Measurements from ENCODE around the gene NUMB.

NUMB gene

DNA sequence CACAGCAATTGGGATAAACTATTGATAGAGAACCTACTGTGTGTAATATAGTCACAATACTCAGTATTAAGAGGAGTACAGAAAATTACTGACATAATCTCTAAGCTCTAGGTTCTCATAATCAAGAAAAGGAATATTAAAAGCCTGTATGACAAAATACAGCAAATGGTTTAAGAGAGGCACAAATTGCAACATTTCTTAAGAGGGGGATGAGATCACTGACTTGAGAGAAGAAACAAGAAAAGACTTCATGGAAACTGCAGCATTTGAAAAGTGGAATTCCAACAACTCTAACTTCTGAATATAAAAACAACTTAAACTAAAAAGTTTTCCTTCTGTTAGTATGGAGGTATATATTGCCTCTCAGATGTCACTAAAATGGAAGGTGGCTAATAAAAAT lies 89.7 kb downstream of the NUMB start:
- TF ChIP-seq POLR2AphosphoS5 (IDR thresholded peaks at IDR 0.05; ENCODE audit: low read depth, low read length) (no peak), FOXP2 (optimal IDR thresholded peaks at IDR 0.05; ENCODE audit: borderline replicate concordance, extremely low read depth, extremely low read length, insufficient read depth) (no peak)

DNA sequence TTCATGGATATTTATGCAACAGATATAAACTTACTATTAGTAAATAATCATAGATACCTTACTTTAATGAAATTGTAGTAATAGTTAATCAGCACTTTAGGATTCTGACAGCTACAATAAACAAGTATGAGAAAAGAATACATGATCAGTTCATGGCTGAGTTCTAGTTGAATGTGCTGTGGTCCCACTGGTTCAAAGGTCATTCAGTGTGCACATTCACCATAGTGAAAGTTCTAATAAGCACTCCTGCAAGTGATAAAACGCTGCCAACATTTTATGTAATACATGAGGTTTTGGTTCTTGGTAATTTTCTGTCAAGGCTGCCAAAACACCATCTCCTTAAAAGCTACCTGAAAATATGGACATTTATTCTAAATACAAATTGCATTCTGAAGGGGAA lies 92.6 kb downstream of the NUMB start:
- TF ChIP-seq POLR2AphosphoS5 (IDR thresholded peaks at IDR 0.05; ENCODE audit: low read depth, low read length) (no peak), SIN3A (IDR thresholded peaks at IDR 0.05; ENCODE audit: borderline replicate concordance, insufficient read depth, low read length) (no peak)
- TF ChIP-seq, protein P1, sequence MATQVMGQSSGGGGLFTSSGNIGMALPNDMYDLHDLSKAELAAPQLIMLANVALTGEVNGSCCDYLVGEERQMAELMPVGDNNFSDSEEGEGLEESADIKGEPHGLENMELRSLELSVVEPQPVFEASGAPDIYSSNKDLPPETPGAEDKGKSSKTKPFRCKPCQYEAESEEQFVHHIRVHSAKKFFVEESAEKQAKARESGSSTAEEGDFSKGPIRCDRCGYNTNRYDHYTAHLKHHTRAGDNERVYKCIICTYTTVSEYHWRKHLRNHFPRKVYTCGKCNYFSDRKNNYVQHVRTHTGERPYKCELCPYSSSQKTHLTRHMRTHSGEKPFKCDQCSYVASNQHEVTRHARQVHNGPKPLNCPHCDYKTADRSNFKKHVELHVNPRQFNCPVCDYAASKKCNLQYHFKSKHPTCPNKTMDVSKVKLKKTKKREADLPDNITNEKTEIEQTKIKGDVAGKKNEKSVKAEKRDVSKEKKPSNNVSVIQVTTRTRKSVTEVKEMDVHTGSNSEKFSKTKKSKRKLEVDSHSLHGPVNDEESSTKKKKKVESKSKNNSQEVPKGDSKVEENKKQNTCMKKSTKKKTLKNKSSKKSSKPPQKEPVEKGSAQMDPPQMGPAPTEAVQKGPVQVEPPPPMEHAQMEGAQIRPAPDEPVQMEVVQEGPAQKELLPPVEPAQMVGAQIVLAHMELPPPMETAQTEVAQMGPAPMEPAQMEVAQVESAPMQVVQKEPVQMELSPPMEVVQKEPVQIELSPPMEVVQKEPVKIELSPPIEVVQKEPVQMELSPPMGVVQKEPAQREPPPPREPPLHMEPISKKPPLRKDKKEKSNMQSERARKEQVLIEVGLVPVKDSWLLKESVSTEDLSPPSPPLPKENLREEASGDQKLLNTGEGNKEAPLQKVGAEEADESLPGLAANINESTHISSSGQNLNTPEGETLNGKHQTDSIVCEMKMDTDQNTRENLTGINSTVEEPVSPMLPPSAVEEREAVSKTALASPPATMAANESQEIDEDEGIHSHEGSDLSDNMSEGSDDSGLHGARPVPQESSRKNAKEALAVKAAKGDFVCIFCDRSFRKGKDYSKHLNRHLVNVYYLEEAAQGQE (IDR thresholded peaks at IDR 0.05; ENCODE audit: insufficient read depth in 1 of 2, low read depth in 2 of 2, low read length in 2 of 2): no peak

DNA sequence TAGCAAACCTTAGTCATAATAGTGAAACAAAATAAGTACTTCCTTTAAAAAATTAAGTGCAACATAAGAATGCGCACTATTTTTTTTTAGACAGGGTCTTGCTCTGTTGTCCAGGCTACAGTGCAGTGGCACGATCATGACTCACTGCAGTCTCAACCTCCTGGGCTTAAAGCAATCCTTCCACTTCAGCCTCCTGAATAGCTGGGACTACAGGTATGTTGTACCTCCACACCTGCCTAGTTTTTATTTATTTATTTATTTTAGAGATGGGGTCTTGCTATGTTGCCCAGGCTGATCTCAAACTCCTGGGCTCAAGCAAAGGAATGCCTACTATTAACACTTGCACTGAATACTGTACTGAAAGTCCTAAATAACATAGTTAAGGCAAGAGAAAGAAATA lies 93.8 kb downstream of the NUMB start:
- TF ChIP-seq, protein P1 (IDR thresholded peaks at IDR 0.05; ENCODE audit: insufficient read depth in 1 of 2, low read depth in 2 of 2, low read length in 2 of 2): no peak

DNA sequence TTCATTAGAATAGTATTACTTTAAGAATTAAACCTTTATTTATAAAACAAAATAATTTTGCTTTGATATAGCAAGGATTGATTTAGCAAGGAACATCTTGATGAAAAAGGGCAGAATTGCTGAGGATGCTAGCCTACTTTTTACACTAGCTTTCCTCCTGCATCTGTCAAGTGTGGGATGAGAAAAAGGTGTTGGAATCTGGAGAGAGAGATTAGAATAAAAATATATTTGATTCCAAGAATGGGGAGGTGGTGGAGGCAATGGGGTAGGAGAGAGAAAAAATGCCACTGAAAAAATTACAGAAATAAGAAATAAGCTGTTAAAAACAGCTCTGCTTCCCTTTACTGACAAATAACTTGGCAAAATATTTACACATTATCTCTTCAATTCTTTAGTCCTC lies 98.9 kb downstream of the NUMB start:
- TF ChIP-seq SIN3A (IDR thresholded peaks at IDR 0.05; ENCODE audit: borderline replicate concordance, insufficient read depth, low read length): no peak
- no peak for TF ChIP-seq POLR2AphosphoS5 (IDR thresholded peaks at IDR 0.05; ENCODE audit: low read depth, low read length)
- no peak for TF ChIP-seq FOXP2 (optimal IDR thresholded peaks at IDR 0.05; ENCODE audit: borderline replicate concordance, extremely low read depth, extremely low read length, insufficient read depth)
- TF ChIP-seq, protein P1 (IDR thresholded peaks at IDR 0.05; ENCODE audit: insufficient read depth in 1 of 2, low read depth in 2 of 2, low read length in 2 of 2): no peak
- no peak for TF ChIP-seq TAF1 (IDR thresholded peaks at IDR 0.05; ENCODE audit: borderline replicate concordance, insufficient read depth, low read length)

DNA sequence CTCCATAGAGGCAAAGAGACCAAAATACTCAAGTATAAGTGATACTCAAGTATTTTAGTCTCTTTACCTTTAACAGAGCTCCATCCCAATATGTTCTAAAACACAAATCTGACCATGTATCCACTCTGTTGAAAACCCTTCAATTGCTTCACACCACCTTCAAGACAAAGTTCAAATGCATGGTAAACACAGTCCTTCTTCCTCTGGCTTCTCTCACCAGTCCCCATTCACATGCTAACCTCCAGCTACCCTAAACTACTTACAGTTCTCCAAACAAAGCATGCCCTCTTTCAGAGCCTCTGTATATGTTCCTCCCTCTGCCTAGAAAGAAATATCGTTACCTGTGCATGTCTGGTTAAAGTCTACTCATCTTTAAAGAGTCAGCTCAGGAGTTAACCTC lies 100.2 kb downstream of the NUMB start:
- TF ChIP-seq POLR2AphosphoS5 (IDR thresholded peaks at IDR 0.05; ENCODE audit: low read depth, low read length): no peak
- TF ChIP-seq SIN3A (IDR thresholded peaks at IDR 0.05; ENCODE audit: borderline replicate concordance, insufficient read depth, low read length): no peak

DNA sequence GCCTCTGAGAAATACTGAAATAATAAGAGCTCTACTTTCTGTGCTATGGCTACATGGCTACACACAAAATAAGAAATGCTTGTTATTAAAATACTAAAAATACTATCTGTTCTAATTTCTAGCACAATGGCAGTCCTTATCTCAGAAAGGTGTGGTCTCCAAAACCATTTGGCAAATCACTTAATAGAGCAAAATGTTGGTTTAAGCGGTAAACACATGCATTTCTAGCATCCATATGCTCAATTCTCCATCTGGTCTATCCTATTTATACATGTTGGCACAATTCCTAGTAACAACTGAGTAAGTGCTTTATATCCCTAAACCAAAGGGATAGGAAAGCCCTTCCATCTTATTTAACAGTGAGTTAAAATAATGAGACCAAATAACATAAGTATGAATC lies 114.0 kb downstream of the NUMB start:
- TF ChIP-seq SIN3A (IDR thresholded peaks at IDR 0.05; ENCODE audit: borderline replicate concordance, insufficient read depth, low read length) (no peak), POLR2AphosphoS5 (IDR thresholded peaks at IDR 0.05; ENCODE audit: low read depth, low read length) (no peak), FOXP2 (optimal IDR thresholded peaks at IDR 0.05; ENCODE audit: borderline replicate concordance, extremely low read depth, extremely low read length, insufficient read depth) (no peak), TAF1 (IDR thresholded peaks at IDR 0.05; ENCODE audit: borderline replicate concordance, insufficient read depth, low read length) (no peak)
- TF ChIP-seq, protein P1 (IDR thresholded peaks at IDR 0.05; ENCODE audit: insufficient read depth in 1 of 2, low read depth in 2 of 2, low read length in 2 of 2): no peak

Data from PFSK-1 (cell line).